Kidney (tissue), 14 donors: ENCODE measurements around the gene PVR. TPM values are rescaled to one million over a fixed set of nuclear protein-coding genes. Genes with fewer than 3 reads are reported as not detected.
"Not testable (repeated sequence)": the region's sequence is repeated elsewhere in the genome, so short reads cannot be mapped to it uniquely, and the experiment has no call there.

Source experiments
- DNase-seq, 5 donors: peaks; one replicate each; pipeline ENCODE4 v3.0.0-alpha.2; 2013 to 2020
- FAIRE-seq: peaks from 2 replicates; lab custom pipeline; 2012; peaks lifted over from hg19 to GRCh38; lab: Jason Lieb, UNC
- H3K27ac ChIP-seq, 2 donors: one replicate each; pipeline ENCODE4 v1.7.0; 2013; ENCODE audit warnings: low read depth in 2 of 2, low read length in 2 of 2, inconsistent platforms in 1 of 2
- H3K27me3 ChIP-seq: one replicate; pipeline ENCODE4 v1.7.1; 2013; ENCODE audit warnings: low read length, inconsistent platforms; ENCODE audit not compliant: control insufficient read depth, insufficient read depth
- H3K36me3 ChIP-seq, 3 donors: one replicate each; pipeline versions ENCODE4 v1.7.0 to v1.7.1; 2013; ENCODE audit warnings: low read length in 3 of 3, control low read depth in 1 of 3, inconsistent platforms in 1 of 3; ENCODE audit not compliant: insufficient read depth in 3 of 3, control insufficient read depth in 2 of 3
- H3K4me1 ChIP-seq, 3 donors: one replicate each; pipeline versions ENCODE4 v1.7.0 to v1.7.1; 2013; ENCODE audit warnings: low read length in 3 of 3, inconsistent platforms in 1 of 3, low read depth in 1 of 3; ENCODE audit not compliant: control insufficient read depth in 2 of 3, insufficient read depth in 2 of 3
- H3K4me3 ChIP-seq, 3 donors: one replicate each; pipeline versions ENCODE4 v1.7.0 to v1.8.1; 2013; ENCODE audit warnings: low read length in 3 of 3, control low read depth in 1 of 3, inconsistent platforms in 1 of 3
- H3K9ac ChIP-seq, 3 donors: one replicate each; pipeline versions ENCODE4 v1.7.0 to v1.7.1; 2013; ENCODE audit warnings: low read length in 3 of 3, control low read depth in 1 of 3, inconsistent platforms in 1 of 3
- H3K9me3 ChIP-seq, 3 donors: one replicate each; pipeline versions ENCODE4 v1.7.0 to v1.7.1; 2013; ENCODE audit warnings: low read length in 3 of 3, control low read depth in 1 of 3, inconsistent platforms in 1 of 3; ENCODE audit not compliant: control insufficient read depth in 2 of 3, insufficient read depth in 1 of 3
- intact Hi-C: fragments of 100-400 bp; cut with DNase I; formaldehyde crosslinking; loops from one replicate; pipeline ENCODE4 v1.11.1; 2022
- polyA plus RNA-seq: library from polyadenylated mRNA; stranded (reverse); fragments of 350-450 nt; fragmentation: Illumina TruSeq; extraction: RNeasy Lipid Tissue Mini Kit (QIAGEN cat#74804); gene quantifications from one replicate; pipeline ENCODE4 v1.2.3, GENCODE V29; 2014; ENCODE audit warnings: low read depth, low replicate concordance; ENCODE audit not compliant: insufficient read depth
- total RNA-seq: library from RNA; stranded (reverse); fragmentation: NEBNext Ultra II Directional; extraction: Animal tissue kit (Norgen Biotek cat#: 25700); gene quantifications from one replicate; pipeline ENCODE4 v1.2.1, GENCODE V29; 2021
- TF ChIP-seq, protein P1 (sequence below): IDR thresholded peaks from 3 replicates; pipeline ENCODE4 v1.5.1; 2012; ENCODE audit warnings: mild to moderate bottlenecking, moderate library complexity, borderline replicate concordance; ENCODE audit not compliant: insufficient read depth; ENCODE audit errors: extremely low read depth
- donor health status: control.
- donor health status: control.
- donor health status: control.
- donor health status: control.
- donor health status: control.
- donor health status: DM: yes; HTN: yes; CAD: no.
- donor health status: Normal renal cell carcinoma (clear cell type).

Gene PVR
- total and polyA plus RNA-seq, 2 donors from 2014 or later = 20.7 to 36.4 TPM

DNA sequence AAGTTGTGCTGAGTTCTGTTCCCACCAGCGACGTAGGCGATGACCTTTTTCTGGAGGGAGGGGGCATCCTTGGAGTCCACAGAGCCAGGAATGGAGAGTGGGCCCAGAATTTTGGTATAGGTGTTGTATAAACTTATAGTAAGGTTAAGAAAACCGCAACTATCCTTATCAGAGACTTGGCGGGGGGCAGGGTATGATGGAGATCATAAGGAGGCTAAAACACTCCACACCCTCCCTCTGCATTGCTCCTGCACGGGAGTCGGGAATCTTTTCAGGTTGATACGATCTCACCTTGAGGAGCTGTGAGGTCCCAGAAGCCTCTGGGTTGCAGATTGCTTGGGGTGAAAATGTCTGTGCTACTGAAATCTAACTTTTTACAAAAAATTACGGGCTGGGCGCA is 21.3 kb downstream of the PVR start:
- Histone ChIP-seq H3K9ac (no peak overlapping the region), H3K36me3 (peaks cover 6 to 17% (median 12%) of the 10 kb centered on the region in 3 donors), H3K4me1 (peaks cover 0 to 6% (median 0%) of the 10 kb centered on the region in 3 donors), H3K4me3 (no peak overlapping the region), H3K27ac (no peak overlapping the region), H3K27me3 (no peaks in the 10 kb centered on the region), H3K9me3 (no peaks in the 10 kb centered on the region)
- intact Hi-C loops = no loop called here
- TF ChIP-seq, protein P1, sequence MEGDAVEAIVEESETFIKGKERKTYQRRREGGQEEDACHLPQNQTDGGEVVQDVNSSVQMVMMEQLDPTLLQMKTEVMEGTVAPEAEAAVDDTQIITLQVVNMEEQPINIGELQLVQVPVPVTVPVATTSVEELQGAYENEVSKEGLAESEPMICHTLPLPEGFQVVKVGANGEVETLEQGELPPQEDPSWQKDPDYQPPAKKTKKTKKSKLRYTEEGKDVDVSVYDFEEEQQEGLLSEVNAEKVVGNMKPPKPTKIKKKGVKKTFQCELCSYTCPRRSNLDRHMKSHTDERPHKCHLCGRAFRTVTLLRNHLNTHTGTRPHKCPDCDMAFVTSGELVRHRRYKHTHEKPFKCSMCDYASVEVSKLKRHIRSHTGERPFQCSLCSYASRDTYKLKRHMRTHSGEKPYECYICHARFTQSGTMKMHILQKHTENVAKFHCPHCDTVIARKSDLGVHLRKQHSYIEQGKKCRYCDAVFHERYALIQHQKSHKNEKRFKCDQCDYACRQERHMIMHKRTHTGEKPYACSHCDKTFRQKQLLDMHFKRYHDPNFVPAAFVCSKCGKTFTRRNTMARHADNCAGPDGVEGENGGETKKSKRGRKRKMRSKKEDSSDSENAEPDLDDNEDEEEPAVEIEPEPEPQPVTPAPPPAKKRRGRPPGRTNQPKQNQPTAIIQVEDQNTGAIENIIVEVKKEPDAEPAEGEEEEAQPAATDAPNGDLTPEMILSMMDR = no peak
- DNase-seq (no peak), FAIRE-seq (no peak)

DNA sequence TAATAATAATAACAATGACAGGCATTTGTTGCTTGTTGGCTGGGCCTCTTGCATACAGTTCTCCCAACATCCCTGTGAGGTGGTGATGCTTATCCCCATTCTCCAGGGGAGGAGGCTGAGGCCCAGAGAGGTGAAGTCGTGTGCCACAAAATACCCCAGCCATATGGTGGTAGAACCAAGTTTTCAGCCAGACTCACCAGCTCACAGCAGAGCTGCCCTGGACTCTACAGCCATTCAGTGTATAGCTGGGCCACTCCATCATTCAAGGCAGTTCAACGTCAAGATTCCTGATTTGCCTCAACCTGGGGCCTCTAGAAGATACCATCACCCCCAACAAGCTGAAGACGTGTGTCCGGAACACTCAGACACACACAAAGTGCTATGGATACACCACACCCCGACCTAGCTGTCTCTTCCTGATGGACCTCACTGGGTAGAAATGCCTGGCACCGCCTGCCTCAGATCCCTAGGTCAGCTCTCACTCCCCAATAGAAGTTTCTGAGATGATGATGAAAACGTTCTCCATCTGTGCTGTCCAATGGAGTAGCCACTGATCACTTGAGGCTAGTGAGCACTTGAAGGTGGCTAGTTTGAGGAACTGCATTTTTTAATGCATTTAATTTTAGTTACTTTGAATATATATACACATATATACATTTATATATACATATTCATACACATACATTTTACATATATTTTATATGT is 23.3 kb downstream of the PVR start:
- no peaks in the 10 kb centered on the region for H3K27me3 ChIP-seq
- TF ChIP-seq, protein P1 = no peak
- DNase-seq (no peak), FAIRE-seq (no peak)
- H3K36me3 ChIP-seq = peaks cover 0 to 11% (median 7%) of the 10 kb centered on the region in 3 donors
- H3K4me3 ChIP-seq = no peak overlapping the region
- H3K9ac ChIP-seq = no peak overlapping the region
- H3K4me1 ChIP-seq = peaks cover 0 to 6% (median 0%) of the 10 kb centered on the region in 3 donors
- no peak overlapping the region for H3K27ac ChIP-seq
- no peaks in the 10 kb centered on the region for H3K9me3 ChIP-seq
- intact Hi-C loops = no loop called here

DNA sequence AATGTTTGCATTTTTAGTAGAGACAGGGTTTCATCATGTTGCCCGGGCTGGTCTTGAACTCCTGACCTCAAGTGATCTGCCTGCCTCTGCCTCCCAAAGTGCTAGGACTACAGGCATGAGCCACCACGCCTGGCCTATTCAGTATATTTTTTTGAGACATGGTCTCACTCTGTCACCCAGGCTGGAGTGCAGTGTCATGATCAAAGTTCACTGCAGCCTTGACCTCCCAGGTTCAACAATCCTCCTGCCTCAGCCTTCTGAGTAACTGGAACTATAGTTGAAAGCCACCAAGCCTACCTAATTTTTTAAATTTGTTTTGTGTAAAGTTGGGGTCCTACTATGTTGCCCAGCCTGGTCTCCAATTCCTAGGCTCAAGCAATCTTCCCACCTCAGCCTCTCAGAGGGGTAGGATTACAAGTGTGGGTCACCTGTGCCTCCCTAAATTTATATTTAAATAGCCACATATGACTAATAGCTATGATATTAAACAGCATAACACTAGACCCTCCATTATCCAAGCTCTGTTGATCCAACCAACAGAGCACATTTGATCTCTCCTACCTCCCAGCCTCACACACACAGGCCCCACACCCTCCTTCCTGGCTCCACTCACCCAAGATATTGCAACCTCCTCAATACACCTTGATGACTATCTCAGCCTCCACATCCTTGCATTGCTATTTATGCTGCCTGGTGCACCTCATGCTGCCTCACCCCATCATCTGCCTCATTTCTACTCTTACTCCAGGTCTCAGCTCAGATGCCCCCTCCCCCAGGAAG is 25.5 kb downstream of the PVR start:
- Histone ChIP-seq H3K27ac (no peak overlapping the region), H3K9ac (no peak overlapping the region), H3K4me1 (no peaks in the 10 kb centered on the region), H3K27me3 (no peaks in the 10 kb centered on the region), H3K4me3 (no peak overlapping the region), H3K36me3 (no peaks in the 10 kb centered on the region), H3K9me3 (no peaks in the 10 kb centered on the region)
- intact Hi-C loops = no loop called here
- TF ChIP-seq, protein P1 = no peak
- FAIRE-seq (no peak), DNase-seq (no peak)

DNA sequence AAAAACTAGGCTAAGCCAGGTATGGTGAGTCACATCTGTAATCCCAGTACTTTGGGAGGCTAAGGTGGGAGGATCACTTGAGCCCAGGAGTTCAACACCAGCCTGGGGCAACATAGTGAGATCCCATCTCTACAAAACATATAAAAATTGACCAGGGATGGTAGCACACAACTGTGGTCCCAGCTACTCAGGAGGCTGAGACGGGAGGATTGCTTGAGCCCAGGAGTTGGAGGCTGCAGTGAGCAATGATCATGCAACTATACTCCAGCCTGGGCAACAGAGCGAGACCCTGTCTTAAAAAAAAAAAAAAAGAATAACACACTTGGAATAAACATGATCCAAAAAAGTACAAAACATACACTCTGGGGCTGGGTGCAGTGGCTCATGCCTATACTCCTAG is 26.3 kb downstream of the PVR start:
- H3K4me3 ChIP-seq, H3K4me1 ChIP-seq, intact Hi-C loops, H3K27me3 ChIP-seq, H3K9ac ChIP-seq, H3K9me3 ChIP-seq, H3K36me3 ChIP-seq, FAIRE-seq, DNase-seq, H3K27ac ChIP-seq: not testable (repeated sequence)
